GM12878 (cell line): ENCODE results near the gene SUV39H1. TPM values are rescaled to one million over a fixed set of nuclear protein-coding genes. Genes with fewer than 3 reads are reported as not detected.

Source experiments
- ATAC-seq: fragments of 200-7000 bp; cut with Tn5 transposase; 3 replicates; pipeline ENCODE4 v1.9.1; 2020; ENCODE audit warnings: mild to moderate bottlenecking, moderate library complexity
- BruUV-seq: library from RNA; stranded (reverse); fragments of 400-500 nt; replicated peaks from 2 replicates; lab custom pipeline; 2021; lab: Mats Ljungman, UMichigan
- CTCF ChIA-PET: fragments of 300-600 bp; sonication (Branson Sonifier 250); formaldehyde crosslinking; extraction: SDS; loops from one replicate; lab custom pipeline; 2021; ENCODE audit warnings: inconsistent platforms; lab: Yijun Ruan, JAX
- POLR2A ChIA-PET: fragments of 350-600 bp; formaldehyde crosslinking; extraction: SDS; loops from one replicate; lab custom pipeline; 2021; ENCODE audit warnings: inconsistent platforms; lab: Charles Lee
- RAD21 ChIA-PET: fragments of 300-600 bp; sonication (Branson Sonifier 250); formaldehyde crosslinking; loops from one replicate; lab custom pipeline; 2023; ENCODE audit warnings: antibody characterized with exemption; ENCODE audit not compliant: unreplicated experiment; lab: Charles Lee
- SMC1A ChIA-PET: fragments of 300-600 bp; sonication (Branson Sonifier 250); formaldehyde crosslinking; loops from one replicate; lab custom pipeline; 2023; ENCODE audit not compliant: unreplicated experiment, uncharacterized antibody; lab: Charles Lee
- DNase-seq: peaks from one replicate; pipeline ENCODE4 v3.0.0-alpha.2; 2011; ENCODE audit warnings: low read depth, low spot score
- FAIRE-seq: peaks from 3 replicates; lab custom pipeline; 2011; peaks lifted over from hg19 to GRCh38; lab: Jason Lieb, UNC
- H2AFZ ChIP-seq: 2 replicates; pipeline ENCODE4 v1.6.0; 2011; ENCODE audit warnings: low read depth, low read length, control low read depth; ENCODE audit not compliant: control insufficient read depth
- H3K27ac ChIP-seq: 2 replicates; pipeline ENCODE4 v1.5.1; 2011; ENCODE audit warnings: control low read depth; ENCODE audit not compliant: control insufficient read depth, insufficient read depth
- H3K27me3 ChIP-seq, 2 experiments: replicated peaks in 1 of 2; 2 replicates each; pipeline versions ENCODE4 v1.6.0 to v1.6.1; 2011; ENCODE audit warnings: low read length in 1 of 2; ENCODE audit not compliant: control insufficient read depth in 2 of 2, insufficient read depth in 2 of 2
- H3K36me3 ChIP-seq, 2 experiments: 2 replicates each; pipeline ENCODE4 v1.5.1; 2011; ENCODE audit warnings: low read length in 1 of 2; ENCODE audit not compliant: control insufficient read depth in 2 of 2, insufficient read depth in 2 of 2
- H3K4me1 ChIP-seq: 2 replicates; pipeline ENCODE4 v1.6.1; 2011; ENCODE audit warnings: mild to moderate bottlenecking, low read length, moderate library complexity, mixed read lengths; ENCODE audit not compliant: control insufficient read depth, insufficient read depth
- H3K4me2 ChIP-seq: 2 replicates; pipeline ENCODE4 v1.6.0; 2011; ENCODE audit warnings: control low read depth; ENCODE audit not compliant: control insufficient read depth, insufficient read depth
- H3K4me3 ChIP-seq: fragments of 200-600 bp; sonication (generic); 2 replicates; pipeline ENCODE4 v1.5.1; 2016
- H3K79me2 ChIP-seq: 2 replicates; pipeline ENCODE4 v1.6.0; 2011; ENCODE audit warnings: low read length; ENCODE audit not compliant: control insufficient read depth, insufficient read depth
- H3K9ac ChIP-seq: 2 replicates; pipeline ENCODE4 v1.8.0; 2011; ENCODE audit warnings: low read length, control low read depth, mixed read lengths; ENCODE audit not compliant: control insufficient read depth, insufficient read depth
- H3K9me3 ChIP-seq: replicated peaks from 3 replicates; pipeline ENCODE4 v1.5.1; 2011; ENCODE audit warnings: mild to moderate bottlenecking, low read length; ENCODE audit not compliant: control insufficient read depth, insufficient read depth
- H4K20me1 ChIP-seq: 2 replicates; pipeline ENCODE4 v1.6.0; 2011; ENCODE audit not compliant: control insufficient read depth, insufficient read depth
- BRCA1 ChIP-seq: IDR thresholded peaks from 2 replicates; pipeline ENCODE4 v1.6.1; 2011; ENCODE audit warnings: low read depth, low read length, improper control_type of control experiment
- DPF2 ChIP-seq: fragments of 450-650 bp; IDR thresholded peaks from 2 replicates; pipeline ENCODE4 v1.6.1; 2017; ENCODE audit warnings: mild to moderate bottlenecking
- HSF1 ChIP-seq: fragments of 150-350 bp; IDR thresholded peaks from 2 replicates; pipeline ENCODE4 v1.6.1; 2014; ENCODE audit warnings: mild to moderate bottlenecking, low read depth, low read length
- JUND ChIP-seq: IDR thresholded peaks from 2 replicates; pipeline ENCODE4 v1.6.1; 2012; ENCODE audit warnings: low read depth, mild to moderate bottlenecking, low read length, improper control_type of control experiment, moderate library complexity
- MEF2A ChIP-seq: IDR thresholded peaks from 2 replicates; pipeline ENCODE4 v1.6.1; 2011; ENCODE audit warnings: low read depth, mild to moderate bottlenecking, low read length, moderate library complexity; ENCODE audit not compliant: insufficient read depth
- MEF2B ChIP-seq: fragments of 450-650 bp; IDR thresholded peaks from 2 replicates; pipeline ENCODE4 v1.6.1; 2018; ENCODE audit warnings: mild to moderate bottlenecking, moderate library complexity; ENCODE audit not compliant: partially characterized antibody, poor library complexity, severe bottlenecking
- NFIC ChIP-seq: IDR thresholded peaks from 2 replicates; pipeline ENCODE4 v1.6.1; 2012; ENCODE audit warnings: low read depth, mild to moderate bottlenecking, inconsistent platforms, low read length, moderate library complexity
- POLR2AphosphoS2 ChIP-seq: IDR thresholded peaks from 2 replicates; pipeline ENCODE4 v1.6.1; 2011; ENCODE audit warnings: low read depth, mild to moderate bottlenecking, low read length, improper control_type of control experiment, moderate library complexity
- RAD21 ChIP-seq: IDR thresholded peaks from 2 replicates; pipeline ENCODE4 v1.6.1; 2011; ENCODE audit warnings: mild to moderate bottlenecking, low read depth, low read length, moderate library complexity; ENCODE audit not compliant: insufficient read depth
- REST ChIP-seq: IDR thresholded peaks from 2 replicates; pipeline ENCODE4 v1.6.1; 2012; ENCODE audit warnings: mild to moderate bottlenecking, low read depth, low read length
- SUPT20H ChIP-seq: IDR thresholded peaks from 2 replicates; pipeline ENCODE4 v1.6.1; 2011; ENCODE audit warnings: low read depth, mild to moderate bottlenecking, low read length, moderate library complexity, borderline replicate concordance; ENCODE audit not compliant: control insufficient read depth
- TCF3 ChIP-seq: IDR thresholded peaks from 2 replicates; pipeline ENCODE4 v1.6.1; 2012; ENCODE audit warnings: low read depth, mild to moderate bottlenecking, low read length, borderline replicate concordance; ENCODE audit not compliant: insufficient read depth
- YY1 ChIP-seq: IDR thresholded peaks from 2 replicates; pipeline ENCODE4 v1.6.1; 2011; ENCODE audit warnings: low read depth, mild to moderate bottlenecking, low read length
- ZNF24 ChIP-seq: fragments of 450-650 bp; IDR thresholded peaks from 2 replicates; pipeline ENCODE4 v1.6.1; 2017; ENCODE audit warnings: antibody characterized with exemption, mild to moderate bottlenecking
- ZNF622 ChIP-seq: fragments of 450-650 bp; IDR thresholded peaks from 2 replicates; pipeline ENCODE4 v1.6.1; 2017; ENCODE audit warnings: mild to moderate bottlenecking, inconsistent platforms
- ZSCAN29 ChIP-seq: fragments of 450-650 bp; IDR thresholded peaks from 2 replicates; pipeline ENCODE4 v1.6.1; 2017; ENCODE audit warnings: mild to moderate bottlenecking, moderate library complexity
- WGBS: methylation state at CpG from one replicate; pipeline ENCODE4 v1.1.6; 2016; ENCODE audit warnings: low lambda C conversion rate; ENCODE audit not compliant: insufficient replicate concordance, insufficient coverage; ENCODE audit errors: missing lambda C conversion rate; 5-methylcytosine and 5-hydroxymethylcytosine counted together
- in situ Hi-C: fragments of 300-500 bp; cut with MboI; formaldehyde crosslinking; loops from 9 replicates; pipeline ENCODE4 v1.14.3; 2018; ENCODE audit warnings: mixed read lengths
- intact Hi-C: fragments of 100-400 bp; cut with micrococcal nuclease; formaldehyde crosslinking; loops from one replicate; pipeline ENCODE4 v1.14.2; 2022; ENCODE audit not compliant: unreplicated experiment
- polyA plus RNA-seq, 11 experiments: library from polyadenylated mRNA; depleted of rRNA in 4 of 11; unstranded in 6 of 11; stranded (reverse) in 5 of 11; fragments of >200 nt; fragmentation: Nextera tagmentation in 4 of 11; fragmentation: Illumina TruSeq in 1 of 11; extraction: Ambion mirVana in 4 of 11; extraction: Trizol in 1 of 11; gene quantifications; 1 replicate in 1 of 11; 2 replicates in 10 of 11; pipeline versions ENCODE4 v1.2.1 to v1.2.3, GENCODE V29; 2011 to 2016; ENCODE audit warnings: inconsistent platforms in 2 of 11, missing spikeins in 2 of 11, low read depth in 1 of 11
- total RNA-seq, 4 experiments: library from RNA; depleted of rRNA in 3 of 4; stranded (reverse); fragments of >200 nt in 3 of 4; fragmentation: Illumina TruSeq in 1 of 4; extraction: Trizol in 1 of 4; gene quantifications; 2 replicates each; pipeline versions ENCODE4 v1.2.1 to v1.2.3, GENCODE V29; 2013 to 2021

Gene SUV39H1
- total and polyA plus RNA-seq, 10 of the 15 experiments (the other 5 are each of a cell fraction or from before 2014, with no cell fraction given), result 4.9 to 33.2 (median 17.1) TPM

- Histone ChIP-seq H2AFZ (no peak overlapping the region), H3K4me3 (no peak overlapping the region), H3K9ac (no peak overlapping the region)
- ChIA-PET CTCF (no interaction called here), SMC1A (no interaction called here)
- in situ Hi-C loops, result no loop called here
- intact Hi-C loops, result no loop called here
- TF ChIP-seq YY1, result no peak
- no peak for TF ChIP-seq REST
- TF ChIP-seq TCF3, result no peak
- no peak for TF ChIP-seq RAD21
- no peak for TF ChIP-seq MEF2B
- no peak for TF ChIP-seq MEF2A
- no peak for TF ChIP-seq DPF2
- TF ChIP-seq BRCA1, result no peak
- no peak for TF ChIP-seq ZNF24
- TF ChIP-seq POLR2AphosphoS2, result no peak
- TF ChIP-seq ZNF622, result no peak
- TF ChIP-seq JUND, result no peak
- TF ChIP-seq HSF1, result no peak
- TF ChIP-seq ZSCAN29, result no peak
- no peak for TF ChIP-seq SUPT20H
- TF ChIP-seq NFIC, result no peak
- TF ChIP-seq, all 136 proteins: peak for 0
- H3K9me3 ChIP-seq, result no peaks in the 10 kb centered on the region; the same call in 2 of the 3 replicates
- RAD21 ChIA-PET, result no interaction called here
- ATAC-seq (no peak), DNase-seq (no peak), FAIRE-seq (no peak)
- H3K79me2 ChIP-seq, result no peaks in the 10 kb centered on the region
- POLR2A ChIA-PET, result no interaction called here
- no peaks in the 10 kb centered on the region for H3K36me3 ChIP-seq
- H3K27ac ChIP-seq, result no peak overlapping the region
- no peaks in the 10 kb centered on the region for H3K27me3 ChIP-seq
- no TSS peak for BruUV-seq
- H3K4me2 ChIP-seq, result no peak overlapping the region
- no peaks in the 10 kb centered on the region for H4K20me1 ChIP-seq
- no peaks in the 10 kb centered on the region for H3K4me1 ChIP-seq
- WGBS, result 19% methylated on average over 8 of the region's 8 CpGs
Measured at GRCh38 chrX:48747415-48748016, 51.0 kb downstream of the SUV39H1 start.
